ENCODE results near the gene MARCHF9. TPM values are rescaled to one million over a fixed set of nuclear protein-coding genes. Genes with fewer than 3 reads are reported as not detected.

MARCHF9 gene
- total RNA-seq, 1 experiment from 2014 or later = 21.8 TPM

DNA sequence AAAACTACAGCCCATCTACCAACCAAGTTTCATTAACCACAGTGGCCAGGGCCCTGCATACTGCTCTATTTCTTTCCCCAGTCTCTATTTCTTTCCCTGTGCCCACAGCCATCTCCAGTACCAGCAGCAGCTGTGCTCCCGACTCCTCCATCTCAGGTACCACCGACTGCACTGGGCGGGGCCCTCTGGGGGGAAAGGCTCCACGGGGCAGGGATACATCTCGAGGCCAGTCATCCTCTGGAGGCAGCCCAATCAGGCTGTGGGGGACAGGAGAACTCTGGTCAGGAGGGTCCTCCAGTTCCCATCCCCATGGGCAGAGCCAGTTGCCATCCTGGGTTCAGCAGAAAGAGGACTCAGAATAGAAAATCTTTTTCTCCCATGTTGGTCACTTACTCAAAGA is 5.8 kb upstream of the MARCHF9 start:
- Histone ChIP-seq H3K27me3 (ENCODE audit: insufficient read depth, low read length) (no peaks in the 10 kb centered on the region), H3K4me3 (replicated peaks in 1 of 2; ENCODE audit: low read depth in 1 of 2, low read length in 2 of 2) (no peak overlapping the region), H3K9me3 (ENCODE audit: control insufficient read depth in 1 of 2, insufficient read depth in 1 of 2, low read depth in 1 of 2, low read length in 2 of 2) (no peaks in the 10 kb centered on the region), H3K9me2 (ENCODE audit: insufficient read depth) (no peaks in the 10 kb centered on the region), H2AFZ (ENCODE audit: low read depth, low read length, poor library complexity, severe bottlenecking) (no peak overlapping the region), H3K79me2 (ENCODE audit: insufficient read depth, low read length) (peaks cover 33% of the 10 kb centered on the region), H3K9ac (ENCODE audit: low read length) (no peak overlapping the region), H3K27ac (ENCODE audit: low read depth, low read length) (no peak overlapping the region), H4K20me1 (ENCODE audit: insufficient read depth) (no peaks in the 10 kb centered on the region), H3K4me2 (ENCODE audit: low read length) (no peak overlapping the region), H3K4me1 (ENCODE audit: control insufficient read depth in 1 of 2, insufficient read depth in 2 of 2, low read length in 2 of 2) (peaks cover 13 to 39% of the 10 kb centered on the region in 2 experiments), H3K36me3 (ENCODE audit: control insufficient read depth in 1 of 2, insufficient read depth in 2 of 2, low read length in 2 of 2) (peaks cover 18 to 29% of the 10 kb centered on the region in 2 experiments; a peak in 3 of 4 replicates)
- ChIA-PET RAD21 (ENCODE audit: low non-redundant PET in 1 of 2, low total read pairs in 2 of 2, uncharacterized antibody in 2 of 2, unreplicated experiment in 2 of 2) (no interaction called here), POLR2A (no interaction called here), CTCF (no interaction called here)
- intact Hi-C loops (cut with micrococcal nuclease) = no loop called here
- DNase-seq (ENCODE audit: low read depth, low spot score) = no peak
- TF ChIP-seq TCF7L2 (IDR thresholded peaks at IDR 0.05; ENCODE audit: borderline replicate concordance, extremely low read depth, insufficient read depth, insufficient read length) (no peak), ZNF274 (IDR thresholded peaks at IDR 0.05; ENCODE audit: low read depth, low read length) (no peak), SP1 (IDR thresholded peaks at IDR 0.05; ENCODE audit: low read depth) (no peak), RAD21 (IDR thresholded peaks at IDR 0.05; ENCODE audit: low read depth) (no peak), EGR1 (IDR thresholded peaks at IDR 0.05; ENCODE audit: low read depth) (no peak), JUND (IDR thresholded peaks at IDR 0.05) (no peak), SRF (IDR thresholded peaks at IDR 0.05; ENCODE audit: low read depth) (no peak), ELF1 (IDR thresholded peaks at IDR 0.05; ENCODE audit: borderline replicate concordance, low read depth) (no peak), ZFX (IDR thresholded peaks at IDR 0.05) (no peak), POLR2A (IDR thresholded peaks at IDR 0.05; ENCODE audit: borderline replicate concordance, extremely low read depth, insufficient read depth, insufficient read length) (no peak), POLR2AphosphoS5 (IDR thresholded peaks at IDR 0.05; ENCODE audit: low read depth, low read length) (no peak), EZH2phosphoT487 (IDR thresholded peaks at IDR 0.05; ENCODE audit: borderline replicate concordance) (no peak), CEBPB (IDR thresholded peaks at IDR 0.05; ENCODE audit: low read depth) (no peak), EZH2 (IDR thresholded peaks at IDR 0.05) (no peak)
- TF ChIP-seq, protein P1, sequence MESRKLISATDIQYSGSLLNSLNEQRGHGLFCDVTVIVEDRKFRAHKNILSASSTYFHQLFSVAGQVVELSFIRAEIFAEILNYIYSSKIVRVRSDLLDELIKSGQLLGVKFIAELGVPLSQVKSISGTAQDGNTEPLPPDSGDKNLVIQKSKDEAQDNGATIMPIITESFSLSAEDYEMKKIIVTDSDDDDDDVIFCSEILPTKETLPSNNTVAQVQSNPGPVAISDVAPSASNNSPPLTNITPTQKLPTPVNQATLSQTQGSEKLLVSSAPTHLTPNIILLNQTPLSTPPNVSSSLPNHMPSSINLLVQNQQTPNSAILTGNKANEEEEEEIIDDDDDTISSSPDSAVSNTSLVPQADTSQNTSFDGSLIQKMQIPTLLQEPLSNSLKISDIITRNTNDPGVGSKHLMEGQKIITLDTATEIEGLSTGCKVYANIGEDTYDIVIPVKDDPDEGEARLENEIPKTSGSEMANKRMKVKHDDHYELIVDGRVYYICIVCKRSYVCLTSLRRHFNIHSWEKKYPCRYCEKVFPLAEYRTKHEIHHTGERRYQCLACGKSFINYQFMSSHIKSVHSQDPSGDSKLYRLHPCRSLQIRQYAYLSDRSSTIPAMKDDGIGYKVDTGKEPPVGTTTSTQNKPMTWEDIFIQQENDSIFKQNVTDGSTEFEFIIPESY (IDR thresholded peaks at IDR 0.05; ENCODE audit: extremely low read depth, insufficient replicate concordance, low read length) = no peak
- TF ChIP-seq, protein P2, sequence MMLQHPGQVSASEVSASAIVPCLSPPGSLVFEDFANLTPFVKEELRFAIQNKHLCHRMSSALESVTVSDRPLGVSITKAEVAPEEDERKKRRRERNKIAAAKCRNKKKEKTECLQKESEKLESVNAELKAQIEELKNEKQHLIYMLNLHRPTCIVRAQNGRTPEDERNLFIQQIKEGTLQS (IDR thresholded peaks at IDR 0.05) = no peak
- ATAC-seq = no peak
- BruUV-seq (replicated peaks) = no TSS peak

Measured in HCT116 (cell line).